ENCODE measurements around the gene SLCO2A1.

Gene SLCO2A1

DNA sequence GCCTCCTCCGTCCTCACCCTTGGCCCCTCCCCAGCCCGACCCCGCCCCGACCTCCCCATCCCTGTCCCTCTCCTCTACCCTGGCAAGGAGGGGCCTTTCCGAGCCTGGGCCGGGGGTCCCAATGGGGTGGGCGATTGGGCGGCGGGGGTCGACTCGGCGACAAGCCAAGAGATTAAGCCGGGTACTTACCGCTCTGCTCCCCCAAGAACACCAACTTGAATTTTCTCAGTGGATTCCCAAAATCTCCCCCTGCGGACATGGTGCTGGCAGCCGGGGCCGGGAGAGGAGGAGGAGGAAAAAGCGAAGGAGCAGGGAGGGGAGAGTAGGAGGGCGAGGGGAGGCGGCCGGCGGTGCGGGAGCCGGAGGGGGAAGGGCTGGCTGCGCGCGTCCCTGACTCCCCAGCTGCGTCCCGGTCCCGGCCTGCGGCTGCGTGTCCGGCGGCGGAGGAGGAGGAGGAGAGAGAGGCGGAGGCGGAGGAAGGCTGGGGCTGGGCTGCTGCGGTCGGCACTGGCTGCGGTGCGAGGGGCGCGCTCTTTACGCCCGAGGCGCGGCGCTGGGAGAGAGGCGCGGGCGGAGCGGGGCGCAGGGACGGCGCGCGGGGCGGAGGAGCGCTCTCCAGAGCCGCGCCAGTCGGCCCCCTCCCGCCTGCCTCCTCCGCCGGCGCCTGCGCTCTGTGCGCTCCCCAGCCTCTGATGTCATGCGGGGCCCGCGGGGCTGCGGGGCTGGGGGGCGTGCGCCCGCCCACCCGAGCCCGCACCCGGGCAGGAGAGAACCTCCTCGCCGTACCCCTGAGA, 134.3 kb downstream of the SLCO2A1 start, which contains the start of gene RAB6B:
Gene RAB6B (minus strand): TSS at position 675 of the 794 bp plus-strand sequence. CDS start 416 bp downstream, at position 259.
- no peak for DNase-seq

DNA sequence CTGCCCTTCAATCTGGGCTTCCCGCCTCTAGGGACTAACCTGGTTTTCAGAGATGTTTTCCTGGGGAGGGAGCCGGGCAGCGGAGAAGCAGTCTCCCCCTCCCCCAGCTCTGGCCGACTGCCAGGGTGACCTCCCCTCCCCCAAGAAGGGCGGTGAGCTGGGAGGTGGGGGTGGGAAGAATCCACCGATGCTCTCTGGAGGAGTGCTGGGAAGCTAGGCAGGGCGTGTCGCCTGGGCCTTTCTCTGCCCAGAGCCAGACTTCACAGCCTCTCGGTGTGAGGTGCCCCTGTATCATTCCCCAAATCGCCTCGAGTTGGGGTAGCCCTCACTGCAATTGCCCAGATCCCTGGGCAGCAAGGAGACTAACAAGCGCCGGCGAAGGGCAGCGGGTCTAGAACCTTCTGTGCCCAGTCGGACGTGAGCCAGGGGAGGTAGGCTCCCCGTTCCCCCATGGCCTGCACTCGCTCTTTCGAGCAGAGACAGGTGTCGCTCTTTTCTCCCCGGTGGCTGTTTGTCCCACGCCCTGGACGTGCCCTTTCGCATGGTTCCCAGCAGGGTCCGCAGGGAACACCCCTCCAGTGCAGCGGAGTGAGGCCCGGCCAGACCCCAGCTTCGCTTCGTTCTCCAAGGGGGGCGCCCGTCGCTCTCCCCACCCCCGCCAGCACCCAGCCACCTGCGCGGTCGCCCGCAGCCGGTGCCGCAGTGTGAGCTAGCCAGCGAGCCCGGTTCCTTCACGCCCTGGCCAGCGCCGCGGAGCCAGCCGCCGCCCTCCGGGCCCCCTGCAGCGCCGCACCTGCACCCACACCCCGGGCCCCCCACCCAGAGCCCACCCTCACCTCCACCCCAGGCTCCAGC, 135.1 kb downstream of the SLCO2A1 start:
- no peak for DNase-seq

DNA sequence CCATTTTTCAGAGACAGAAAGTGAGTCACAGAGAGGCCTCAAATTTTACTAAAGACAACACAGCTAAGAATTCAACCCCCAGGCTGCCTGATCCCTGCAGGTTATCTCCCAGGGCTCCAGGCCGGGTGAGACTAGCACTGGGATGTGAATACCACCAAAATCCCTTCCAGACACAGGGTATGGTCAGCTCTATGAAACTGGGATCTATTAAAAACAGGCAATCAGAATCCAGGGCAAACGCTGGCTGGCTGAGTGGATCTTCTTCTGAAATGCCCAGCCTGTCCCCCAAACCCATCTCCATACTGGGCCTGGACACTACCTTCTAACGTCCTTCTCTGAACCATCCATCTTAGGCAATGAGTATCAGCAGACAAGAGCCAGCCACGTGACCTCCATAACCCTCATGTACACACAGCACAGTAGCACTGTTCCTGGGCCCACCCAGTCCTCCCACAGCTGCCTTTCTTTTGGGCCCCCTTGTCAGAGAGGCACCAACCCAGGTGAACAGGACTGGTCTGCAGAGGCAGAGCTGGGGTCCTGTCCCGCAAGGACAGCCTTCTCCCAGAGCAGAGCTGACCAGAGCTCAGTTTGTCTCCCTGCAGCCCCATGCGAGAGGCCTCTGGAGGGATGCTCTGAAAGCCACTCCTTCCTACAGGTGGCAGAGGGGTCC, 135.9 kb downstream of the SLCO2A1 start:
- DNase-seq, result no peak

DNA sequence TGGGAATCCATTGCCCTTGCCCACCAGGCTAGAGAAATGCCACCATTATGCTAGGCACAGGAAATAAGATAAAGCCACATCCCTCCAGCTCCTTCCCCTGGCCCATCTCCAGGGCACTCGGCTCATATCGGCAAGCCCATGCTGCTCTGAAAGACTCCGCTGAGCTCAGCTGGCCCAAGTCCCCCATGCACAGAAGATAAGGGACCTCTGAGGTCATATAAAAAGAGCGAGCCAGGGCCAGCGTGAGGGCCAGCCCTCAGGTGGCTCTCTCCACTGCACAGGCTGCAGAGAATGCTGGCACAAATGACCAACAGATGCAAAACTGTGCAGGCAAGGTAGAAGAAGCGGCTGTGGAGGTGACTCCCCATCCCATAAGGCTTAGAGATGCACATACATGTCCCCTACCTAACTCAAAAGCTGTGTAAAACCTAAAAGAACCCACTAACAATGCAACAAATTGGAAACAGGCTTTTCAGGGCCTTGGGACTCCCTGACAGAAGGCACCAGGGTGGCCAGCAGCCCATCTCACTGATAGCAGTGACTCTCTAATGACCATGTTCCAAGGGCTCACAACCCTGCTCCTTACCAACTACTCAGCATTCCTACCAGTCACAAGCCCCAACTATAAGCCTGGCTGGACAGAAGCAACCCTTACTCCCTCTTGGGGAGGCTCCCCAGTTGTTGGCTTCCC, 137.0 kb downstream of the SLCO2A1 start:
- DNase-seq, result no peak

DNA sequence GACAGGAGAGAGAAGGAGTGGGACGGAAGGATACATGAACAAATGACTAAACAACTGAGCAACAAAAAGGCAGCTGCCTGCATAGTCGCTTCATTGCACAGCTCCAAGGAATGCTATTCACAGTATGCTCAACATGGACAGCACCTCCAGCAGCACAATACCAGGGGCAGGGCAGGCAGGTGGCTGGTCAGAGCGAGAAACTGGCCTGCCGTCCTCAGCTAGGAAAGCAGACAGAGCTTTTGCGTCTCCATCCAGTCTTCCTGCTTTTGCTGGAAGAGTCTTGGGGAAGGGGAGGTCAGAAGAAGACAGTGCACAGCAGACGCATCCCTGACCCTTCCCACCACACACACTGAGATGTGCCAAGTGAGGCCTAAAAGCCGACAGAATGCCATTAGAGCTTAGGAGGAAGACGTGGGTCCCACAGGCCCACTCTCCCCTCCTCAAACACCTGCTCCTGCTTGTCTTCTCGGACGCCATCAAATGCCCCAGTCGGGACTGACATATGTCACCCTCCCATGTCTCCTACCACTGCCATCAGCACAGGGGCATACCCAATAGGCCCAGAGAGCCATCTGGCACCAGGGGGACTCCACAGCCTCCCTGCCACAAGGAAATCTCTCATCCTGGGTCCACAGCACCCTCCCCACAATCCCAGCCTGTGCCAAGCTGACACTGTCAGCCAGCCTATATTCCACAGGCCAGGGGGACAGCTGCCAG, 137.9 kb downstream of the SLCO2A1 start:
- no peak for DNase-seq

DNA sequence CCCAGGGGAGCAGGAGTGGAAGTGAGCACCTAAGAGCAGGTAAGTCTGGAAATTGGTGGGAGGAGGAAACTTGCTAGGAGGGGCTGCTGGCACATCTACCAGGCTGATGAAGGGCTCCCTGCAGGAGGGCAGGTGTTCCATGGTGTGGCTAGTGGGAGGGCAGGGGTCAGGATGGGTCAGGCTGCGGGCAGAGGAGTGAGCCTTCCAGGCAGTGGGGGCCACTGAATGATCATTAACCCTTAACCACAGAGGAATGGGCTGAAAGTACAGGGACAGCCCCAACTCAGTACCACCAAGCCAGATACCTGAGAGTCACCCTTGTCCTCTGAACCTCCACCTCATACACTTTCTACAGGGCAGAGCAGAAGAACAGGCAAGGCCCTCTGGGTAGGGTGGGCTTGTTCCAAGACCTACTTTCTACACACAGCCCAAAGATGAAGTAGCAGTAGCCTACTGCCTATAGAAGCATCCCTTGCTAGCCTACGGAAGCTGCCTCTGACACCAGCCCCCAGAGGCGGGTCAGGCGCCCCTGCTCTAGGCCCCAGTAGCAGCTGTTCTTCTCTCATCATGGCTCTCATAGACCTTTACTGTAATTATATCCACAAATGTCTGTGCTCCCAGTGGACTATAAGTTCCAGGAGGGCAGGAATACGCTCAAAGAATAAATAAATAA, 138.6 kb downstream of the SLCO2A1 start:
- DNase-seq, result no peak

DNA sequence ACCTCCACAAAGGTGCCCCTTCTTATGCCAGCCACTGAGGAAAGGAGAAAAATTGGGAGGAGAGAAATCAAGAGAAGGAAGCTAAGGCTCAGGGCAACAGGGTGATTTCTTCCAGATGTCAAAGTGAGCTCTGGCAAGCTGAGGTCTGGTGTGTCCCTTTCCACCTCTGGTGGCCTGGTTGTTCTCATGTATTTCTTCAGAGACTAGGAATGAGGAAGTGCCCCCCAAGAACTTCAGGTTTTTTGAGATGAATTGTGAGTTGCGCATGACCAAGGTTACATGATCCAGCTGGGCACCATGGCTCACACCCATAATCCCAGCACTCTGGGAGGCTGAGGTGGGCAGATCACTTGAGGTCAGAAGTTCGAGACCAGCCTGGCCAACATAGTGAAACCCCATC, 139.7 kb downstream of the SLCO2A1 start:
- DNase-seq, result no peak

DNA sequence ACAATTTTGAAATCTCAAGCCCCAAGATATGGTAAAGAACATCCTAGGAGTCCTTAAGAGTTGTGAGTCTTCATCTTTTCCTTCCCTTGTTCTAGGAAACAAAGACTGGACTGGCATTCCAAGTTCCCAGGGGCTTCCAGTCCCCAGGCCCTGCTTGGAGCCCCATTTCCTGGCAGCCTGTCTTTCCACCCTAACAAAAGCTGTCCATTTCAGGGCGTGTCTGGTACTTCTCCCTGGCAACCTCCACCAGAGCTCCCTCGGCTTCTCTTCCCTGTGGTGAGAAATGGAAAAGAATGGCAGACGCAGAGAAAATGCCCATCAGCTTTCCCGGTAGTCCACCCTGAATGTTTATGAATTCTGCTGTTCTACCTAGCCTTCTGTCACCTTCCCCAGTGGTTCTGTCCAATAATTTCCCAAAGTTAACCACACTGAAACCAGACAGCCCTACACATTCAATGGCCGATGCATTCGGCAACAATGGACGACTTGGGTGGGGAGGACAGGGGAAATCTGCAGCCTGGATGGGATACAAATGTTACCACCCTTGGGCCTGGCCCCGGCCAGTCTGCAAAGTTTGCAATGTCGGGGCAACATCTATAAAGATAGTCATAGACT, 140.9 kb downstream of the SLCO2A1 start:
- DNase-seq, result no peak

DNA sequence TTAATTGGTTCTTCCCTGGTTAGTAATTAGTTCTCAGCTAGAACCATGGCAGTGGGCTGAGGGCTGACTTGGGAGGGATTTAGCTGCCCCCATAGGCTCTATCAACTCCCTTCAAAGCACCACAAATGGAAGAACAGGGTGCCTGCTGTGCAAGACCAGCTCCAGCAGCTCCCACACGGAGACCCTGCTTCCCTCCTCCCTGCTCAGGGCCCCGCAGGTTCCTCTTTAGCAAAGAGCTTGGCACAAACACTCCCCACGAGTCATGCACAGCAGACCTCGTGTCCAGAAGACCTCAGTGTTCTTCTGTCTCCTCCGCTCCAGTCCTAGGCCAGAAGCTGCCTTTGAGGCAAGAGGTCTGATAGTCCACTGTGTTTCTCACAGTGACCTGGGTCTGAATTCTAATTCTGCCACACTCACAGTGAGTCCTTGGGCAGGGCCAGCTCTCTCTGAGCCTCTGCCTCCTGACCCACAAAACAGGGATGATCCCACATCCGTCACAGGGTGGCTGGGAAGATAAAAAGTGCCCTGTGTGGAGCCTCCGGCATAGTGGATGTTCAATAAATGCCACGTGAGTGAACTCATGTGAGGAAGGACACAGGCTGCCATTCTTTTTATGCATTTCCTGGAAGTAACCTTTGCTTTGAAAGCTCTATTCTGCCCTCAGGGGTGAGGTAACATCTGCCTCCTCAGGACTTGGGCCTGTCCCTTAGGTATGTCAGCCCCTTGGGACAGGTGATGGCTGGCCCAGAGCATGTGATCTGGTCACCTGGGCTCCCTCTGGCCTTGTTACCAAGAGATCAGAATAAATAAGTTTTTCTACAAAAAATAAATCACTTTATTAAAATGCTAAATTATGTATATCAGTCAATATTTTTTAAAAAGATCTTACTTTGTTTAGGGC, 141.7 kb downstream of the SLCO2A1 start:
- no peak for DNase-seq

DNA sequence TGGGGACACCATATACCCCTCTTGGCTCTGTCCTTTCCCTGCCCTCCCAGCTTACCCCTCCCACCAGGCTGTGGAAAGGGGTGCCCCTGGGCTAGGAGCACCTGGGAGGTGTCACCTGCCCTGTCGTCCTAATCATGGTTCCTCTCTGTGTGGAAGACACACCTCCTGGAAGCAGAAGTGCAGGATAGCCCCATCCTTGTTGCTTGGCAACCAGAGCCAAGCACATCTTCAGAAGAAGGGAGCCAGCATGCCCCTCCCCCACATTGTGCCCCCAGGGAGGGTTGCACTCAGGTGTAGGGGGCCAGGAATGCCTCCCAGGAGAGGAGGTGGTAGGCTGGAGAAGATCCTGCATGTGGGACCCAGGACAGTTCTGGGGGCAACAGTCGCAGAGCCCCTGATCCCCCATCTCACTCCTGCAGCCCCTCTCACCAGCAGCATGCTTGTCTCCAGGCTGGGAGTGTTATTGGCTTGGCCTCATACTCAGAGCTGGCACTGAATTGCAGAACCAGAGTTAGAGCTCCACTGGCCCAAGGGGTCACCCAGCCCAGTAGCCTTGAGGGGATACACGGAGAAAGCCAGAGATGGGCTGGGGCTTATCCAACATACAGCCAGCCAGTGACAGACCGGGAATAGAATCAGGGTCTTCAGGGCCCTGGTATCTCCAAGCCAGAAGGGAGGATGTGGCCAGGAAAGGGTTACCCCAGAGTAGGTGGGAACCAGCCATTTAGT, 142.5 kb downstream of the SLCO2A1 start:
- DNase-seq, result no peak

DNA sequence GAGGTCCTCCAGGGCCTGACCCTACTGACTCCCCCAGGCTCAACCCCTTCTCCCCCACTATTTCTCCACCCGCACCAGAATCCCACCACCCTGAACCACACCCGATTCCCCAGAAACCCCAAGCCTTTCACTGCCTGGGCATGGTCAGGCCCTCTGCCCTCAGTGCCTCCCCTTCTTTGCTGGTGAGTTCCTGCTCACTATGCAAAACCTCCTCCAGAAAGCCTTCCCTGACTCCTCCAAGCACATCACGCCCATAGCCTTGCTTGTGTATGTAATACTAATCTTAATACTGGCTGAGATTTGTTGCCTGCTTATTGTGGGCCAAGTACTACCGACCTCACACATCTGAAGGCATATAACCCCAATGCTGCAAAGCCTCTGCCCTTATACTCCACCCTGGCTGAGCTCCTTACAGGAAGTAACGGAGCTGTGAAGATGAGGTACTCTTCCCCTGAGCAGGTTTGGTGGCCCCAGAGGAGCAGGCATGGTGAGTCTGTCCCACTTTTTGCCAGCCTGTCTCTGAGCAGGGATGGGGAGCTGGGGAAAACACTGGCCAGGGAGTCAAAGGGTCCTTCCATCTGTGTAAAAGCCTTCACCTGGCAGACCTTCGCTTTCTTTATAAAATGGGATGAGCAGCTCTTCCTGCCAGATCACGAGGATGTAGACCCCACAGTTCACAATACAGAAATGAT, 143.5 kb downstream of the SLCO2A1 start:
- DNase-seq, result no peak

DNA sequence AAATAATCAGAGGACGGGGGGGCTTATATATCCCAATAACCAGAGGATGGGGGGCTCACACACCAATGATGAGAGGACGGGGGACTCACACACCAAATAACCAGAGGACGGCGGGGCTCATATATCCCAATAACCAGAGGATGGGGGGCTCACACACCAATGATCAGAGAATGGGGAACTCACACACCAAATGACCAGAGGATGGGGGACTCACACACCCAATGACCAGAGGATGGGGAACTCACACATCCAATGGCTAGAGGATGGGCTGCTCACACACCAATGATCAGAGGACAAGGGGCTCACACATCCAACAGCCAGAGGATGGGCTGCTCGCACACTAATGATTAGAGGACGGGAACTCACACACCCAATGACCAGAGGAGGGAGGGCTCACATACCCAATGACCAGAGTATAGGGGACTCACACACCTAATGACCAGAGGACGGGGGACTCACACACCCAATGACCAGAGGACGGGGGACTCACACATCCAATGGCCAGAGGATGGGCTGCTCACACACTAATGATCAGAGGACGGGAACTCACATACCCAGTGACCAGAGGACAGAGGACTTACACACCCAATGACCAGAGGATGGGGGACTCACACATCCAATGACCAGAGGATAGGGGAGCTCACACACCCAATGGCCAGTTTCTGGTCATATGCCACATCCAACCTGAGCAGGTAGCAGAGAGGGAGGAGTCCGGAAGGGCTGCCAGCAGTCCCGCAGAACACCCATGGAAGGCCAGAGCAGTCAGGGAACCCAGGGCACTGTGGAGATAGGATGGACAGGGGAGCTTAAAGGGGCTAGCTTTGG, 144.6 kb downstream of the SLCO2A1 start:
- no peak for DNase-seq

DNA sequence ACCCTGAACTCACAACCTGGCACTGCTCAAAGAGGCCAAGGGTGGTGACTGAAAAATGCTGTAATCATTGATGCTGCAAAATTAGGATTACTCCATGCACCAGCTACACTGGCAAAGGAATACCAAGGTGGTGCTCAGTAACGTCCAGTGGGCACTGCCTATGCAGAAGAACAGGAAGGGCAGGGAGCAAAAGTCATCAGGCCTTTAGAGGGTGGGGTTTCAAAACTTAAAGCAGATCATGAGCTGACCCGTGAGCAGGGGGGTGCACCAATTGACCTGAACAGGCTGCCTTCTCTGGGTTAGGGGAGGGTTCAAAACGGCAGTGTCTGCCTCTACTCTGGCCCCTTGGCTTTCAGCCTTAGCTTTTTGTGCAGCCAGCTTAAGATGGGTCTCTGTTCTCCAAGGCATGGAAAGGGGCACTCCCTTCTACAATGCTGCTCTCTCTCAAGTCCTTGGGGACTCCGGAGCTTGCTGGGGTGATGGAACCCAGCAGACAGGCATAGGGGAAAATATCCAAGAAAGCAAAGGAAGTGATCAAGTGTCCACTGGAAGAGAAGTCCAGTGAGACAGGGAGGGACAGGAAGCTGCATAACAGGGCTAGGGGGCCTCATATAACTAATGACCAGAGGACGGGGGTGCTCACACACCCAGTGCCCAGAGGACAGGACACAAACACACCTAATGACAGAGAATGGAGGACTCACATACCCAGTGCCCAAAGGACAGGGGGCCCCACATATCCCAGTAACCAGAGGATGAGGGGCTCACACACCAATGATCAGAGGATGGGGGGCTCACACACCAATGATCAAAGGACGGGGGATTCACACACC, 145.5 kb downstream of the SLCO2A1 start:
- DNase-seq, result no peak

DNA sequence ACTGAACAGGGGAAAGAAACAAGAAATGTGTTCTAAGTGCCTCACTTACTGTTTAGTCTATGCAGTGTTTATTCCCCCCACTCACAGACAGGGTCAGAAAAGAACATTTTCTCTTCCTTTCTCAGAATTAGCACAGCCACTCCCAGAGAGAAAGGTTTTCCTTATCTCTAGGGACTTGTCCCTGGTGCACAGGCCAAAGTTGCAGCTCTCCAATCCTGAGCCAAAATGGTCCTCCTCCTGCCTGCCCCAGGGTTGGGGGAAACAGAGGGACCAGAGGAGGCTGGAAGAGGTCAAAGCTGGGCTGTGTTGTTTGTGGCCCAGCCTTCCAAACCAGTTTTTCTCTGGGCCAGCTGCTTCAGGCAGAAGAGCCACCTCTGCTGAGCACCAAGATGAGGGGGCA, 146.1 kb downstream of the SLCO2A1 start:
- no peak for DNase-seq

DNA sequence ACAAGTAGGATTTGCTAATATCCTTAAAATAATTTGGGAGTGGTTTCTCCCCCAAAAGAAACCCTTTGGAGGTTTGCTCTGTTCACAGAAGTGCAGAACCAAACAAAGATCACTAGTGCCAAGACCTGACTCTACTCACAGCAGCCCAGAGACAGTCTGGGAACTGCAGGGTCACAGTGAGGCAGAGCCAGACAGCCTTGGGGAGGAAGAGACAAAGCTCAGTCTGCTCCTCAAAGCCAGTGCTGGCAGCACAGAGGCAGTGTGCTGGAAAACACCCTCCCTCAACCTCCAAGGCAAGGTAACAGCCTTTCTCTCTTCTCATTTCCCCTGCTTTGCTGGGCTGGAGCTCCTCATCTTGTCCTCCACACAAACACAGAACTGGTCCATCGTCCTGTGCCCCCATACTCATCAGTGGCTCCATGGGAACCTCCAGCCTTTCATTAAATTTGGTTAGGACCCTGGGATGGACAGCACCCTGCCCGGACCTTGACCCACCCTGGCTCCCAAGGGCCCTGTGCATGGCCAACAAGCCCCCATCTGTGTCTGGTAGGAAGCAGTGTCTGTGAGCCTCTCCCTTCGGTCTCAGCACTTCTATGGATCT, 146.6 kb downstream of the SLCO2A1 start:
- no peak for DNase-seq
